ENCODE measurements around the gene ZBTB3. TPM values are rescaled to one million over a fixed set of nuclear protein-coding genes. Genes with fewer than 3 reads are reported as not detected.
"Not testable (repeated sequence)": the region's sequence is repeated elsewhere in the genome, so short reads cannot be mapped to it uniquely, and the experiment has no call there.

ZBTB3 gene
- total RNA-seq, 2 donors from 2014 or later, result 10.8 to 18.7 TPM

DNA sequence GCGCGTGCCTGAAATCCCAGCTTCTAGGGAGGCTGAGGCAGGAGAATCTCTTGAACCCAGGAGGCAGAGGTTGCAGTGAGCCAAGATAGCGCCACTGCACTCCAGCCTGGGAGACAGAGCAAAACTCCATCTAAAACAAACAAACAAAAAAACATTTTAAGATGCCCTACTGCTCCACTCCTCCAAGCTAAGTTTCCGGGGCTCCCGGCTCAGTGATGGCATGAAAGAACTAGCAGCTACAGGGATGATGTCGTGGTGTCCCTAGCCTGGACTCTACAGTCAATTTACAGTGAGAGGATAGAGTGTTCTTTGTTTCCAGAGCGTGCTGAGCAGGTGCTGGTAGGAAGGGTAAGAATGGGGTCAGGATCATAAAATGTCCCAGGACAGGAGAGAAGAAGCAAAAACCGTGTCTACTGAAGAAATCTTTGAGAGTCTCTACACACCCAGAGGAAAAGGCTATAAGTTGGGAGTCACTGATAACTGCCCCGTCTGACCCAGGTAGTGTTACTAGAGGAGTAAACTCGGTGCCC lies 1.2 kb upstream of the ZBTB3 start:
- H3K36me3 ChIP-seq, result no peaks in the 10 kb centered on the region
- no peak overlapping the region for H3K4me3 ChIP-seq
- DNase-seq, result no peak
- H3K9ac ChIP-seq (ENCODE audit: low read depth in 2 of 2, low read length in 2 of 2), result peak overlapping the region in 1 of 2 donors; percentile 40
- H3K27me3 ChIP-seq, result no peaks in the 10 kb centered on the region
- intact Hi-C loops (cut with DNase I), result no loop called here
- TF ChIP-seq, protein P1, sequence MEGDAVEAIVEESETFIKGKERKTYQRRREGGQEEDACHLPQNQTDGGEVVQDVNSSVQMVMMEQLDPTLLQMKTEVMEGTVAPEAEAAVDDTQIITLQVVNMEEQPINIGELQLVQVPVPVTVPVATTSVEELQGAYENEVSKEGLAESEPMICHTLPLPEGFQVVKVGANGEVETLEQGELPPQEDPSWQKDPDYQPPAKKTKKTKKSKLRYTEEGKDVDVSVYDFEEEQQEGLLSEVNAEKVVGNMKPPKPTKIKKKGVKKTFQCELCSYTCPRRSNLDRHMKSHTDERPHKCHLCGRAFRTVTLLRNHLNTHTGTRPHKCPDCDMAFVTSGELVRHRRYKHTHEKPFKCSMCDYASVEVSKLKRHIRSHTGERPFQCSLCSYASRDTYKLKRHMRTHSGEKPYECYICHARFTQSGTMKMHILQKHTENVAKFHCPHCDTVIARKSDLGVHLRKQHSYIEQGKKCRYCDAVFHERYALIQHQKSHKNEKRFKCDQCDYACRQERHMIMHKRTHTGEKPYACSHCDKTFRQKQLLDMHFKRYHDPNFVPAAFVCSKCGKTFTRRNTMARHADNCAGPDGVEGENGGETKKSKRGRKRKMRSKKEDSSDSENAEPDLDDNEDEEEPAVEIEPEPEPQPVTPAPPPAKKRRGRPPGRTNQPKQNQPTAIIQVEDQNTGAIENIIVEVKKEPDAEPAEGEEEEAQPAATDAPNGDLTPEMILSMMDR (IDR thresholded peaks at IDR 0.05), result no peak
- H3K9me3 ChIP-seq, result no peaks in the 10 kb centered on the region
- H3K4me1 ChIP-seq, result peaks cover 8% of the 10 kb centered on the region
- H3K27ac ChIP-seq, result no peak overlapping the region

DNA sequence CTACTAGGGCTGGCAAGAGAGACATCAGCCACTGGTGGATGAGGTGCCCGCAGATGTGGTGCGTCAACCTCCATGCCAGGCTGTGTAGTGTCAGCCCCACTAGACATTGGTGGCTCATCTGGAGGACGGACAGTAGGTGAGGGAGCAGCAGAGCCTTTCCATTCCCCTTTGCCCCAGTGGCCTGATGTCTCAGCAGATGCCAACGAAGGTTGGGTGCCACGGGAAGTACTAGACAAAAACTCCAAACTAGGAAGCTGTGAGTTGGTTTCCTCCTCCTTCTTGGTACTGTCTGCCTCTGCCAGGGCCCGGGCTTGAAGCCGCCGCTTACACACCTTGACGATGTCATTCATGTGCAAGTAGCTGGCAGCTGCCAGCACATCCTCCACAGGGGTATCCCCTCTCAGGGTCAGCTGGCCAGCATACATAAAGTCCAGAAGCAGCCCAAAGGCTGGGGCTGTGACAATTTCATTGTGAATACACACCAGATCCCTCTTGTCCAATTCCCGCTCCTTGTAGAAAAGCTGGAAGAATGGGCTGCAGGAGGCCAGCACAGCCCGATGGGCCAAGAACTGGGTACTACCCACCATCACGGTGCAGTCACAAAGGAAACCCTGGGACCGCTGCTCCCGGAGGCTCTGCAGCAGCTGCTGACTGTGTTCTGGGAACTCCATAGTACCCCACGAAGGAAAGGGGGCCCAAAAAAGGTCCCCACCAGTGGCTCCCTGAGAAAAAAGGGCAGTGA lies 795 bp downstream of the ZBTB3 start:
- Histone ChIP-seq H3K9me3 (no peaks in the 10 kb centered on the region), H3K36me3 (no peaks in the 10 kb centered on the region), H3K9ac (ENCODE audit: low read depth in 2 of 2, low read length in 2 of 2) (peak overlapping the region; percentile 61 to 86), H3K27me3 (no peaks in the 10 kb centered on the region), H3K27ac (peak overlapping the region; percentile 92), H3K4me1 (peaks cover 8% of the 10 kb centered on the region), H3K4me3 (peak overlapping the region; percentile 57)
- DNase-seq, result peak; percentile 25
- intact Hi-C loops (cut with DNase I), result no loop called here
- TF ChIP-seq, protein P1 (IDR thresholded peaks at IDR 0.05), result no peak

DNA sequence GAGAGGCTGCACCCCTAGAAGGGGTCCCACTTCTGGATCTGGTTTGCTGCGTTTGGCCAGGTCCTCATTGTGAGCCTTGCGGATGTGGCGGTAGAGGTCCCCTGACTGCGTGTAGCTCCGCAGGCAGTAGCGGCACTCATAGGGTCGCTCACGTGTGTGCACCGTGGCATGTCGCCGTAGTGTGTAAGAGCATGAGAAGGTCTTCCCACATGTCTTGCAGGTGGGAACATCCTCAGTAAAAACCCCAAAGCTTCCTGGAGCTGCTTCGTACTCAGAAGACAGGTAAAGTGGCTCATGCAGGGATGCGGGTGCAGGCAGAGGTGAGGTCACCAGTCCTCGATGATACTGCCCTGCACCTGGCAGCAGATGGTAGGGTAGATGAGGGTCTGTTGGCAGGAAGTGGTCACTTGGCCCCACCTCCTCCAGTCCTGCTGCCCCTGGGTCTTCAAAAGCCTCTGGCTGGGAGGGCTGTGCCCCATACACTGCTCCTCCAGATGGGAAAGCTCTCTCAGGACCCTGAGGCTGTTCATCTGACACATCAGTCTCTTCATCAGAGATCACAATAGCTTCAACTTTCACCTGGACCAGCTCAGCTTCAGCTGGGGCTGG lies 1.7 kb downstream of the ZBTB3 start:
- H3K27ac ChIP-seq, result no peak overlapping the region

DNA sequence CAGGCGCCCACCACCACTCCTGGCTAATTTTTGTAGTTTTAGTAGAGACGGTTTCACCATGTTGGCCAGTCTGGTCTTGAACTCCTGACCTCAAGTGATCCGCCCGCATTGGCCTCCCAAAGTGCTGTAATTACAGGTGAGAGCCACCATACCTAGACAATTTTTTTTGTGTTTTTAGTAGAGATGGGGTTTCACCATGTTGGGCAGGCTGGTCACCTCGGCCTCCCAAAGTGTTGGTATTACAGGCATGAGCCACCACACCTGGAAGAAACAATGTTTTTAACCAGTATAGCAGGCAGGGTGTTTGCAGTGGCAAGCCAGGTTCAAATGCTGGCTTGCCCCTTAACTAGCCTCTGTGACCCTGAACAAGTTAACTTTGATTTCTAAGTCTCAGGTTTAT lies 4.0 kb downstream of the ZBTB3 start:
- intact Hi-C loops (cut with DNase I); H3K9ac ChIP-seq (ENCODE audit: low read depth in 2 of 2, low read length in 2 of 2); H3K27ac ChIP-seq; H3K4me3 ChIP-seq; H3K9me3 ChIP-seq; DNase-seq; H3K4me1 ChIP-seq; H3K27me3 ChIP-seq; H3K36me3 ChIP-seq: not testable (repeated sequence)

More for the DNA sequence above, 1.7 kb downstream of the ZBTB3 start:
- Histone ChIP-seq H3K36me3 (no peaks in the 10 kb centered on the region), H3K4me1 (peaks cover 8% of the 10 kb centered on the region), H3K4me3 (no peak overlapping the region), H3K27me3 (no peaks in the 10 kb centered on the region), H3K9me3 (no peaks in the 10 kb centered on the region), H3K9ac (ENCODE audit: low read depth in 2 of 2, low read length in 2 of 2) (no peak overlapping the region)
- no peak for DNase-seq
- TF ChIP-seq, protein P1 (IDR thresholded peaks at IDR 0.05), result no peak
- intact Hi-C loops (cut with DNase I), result no loop called here

DNA sequence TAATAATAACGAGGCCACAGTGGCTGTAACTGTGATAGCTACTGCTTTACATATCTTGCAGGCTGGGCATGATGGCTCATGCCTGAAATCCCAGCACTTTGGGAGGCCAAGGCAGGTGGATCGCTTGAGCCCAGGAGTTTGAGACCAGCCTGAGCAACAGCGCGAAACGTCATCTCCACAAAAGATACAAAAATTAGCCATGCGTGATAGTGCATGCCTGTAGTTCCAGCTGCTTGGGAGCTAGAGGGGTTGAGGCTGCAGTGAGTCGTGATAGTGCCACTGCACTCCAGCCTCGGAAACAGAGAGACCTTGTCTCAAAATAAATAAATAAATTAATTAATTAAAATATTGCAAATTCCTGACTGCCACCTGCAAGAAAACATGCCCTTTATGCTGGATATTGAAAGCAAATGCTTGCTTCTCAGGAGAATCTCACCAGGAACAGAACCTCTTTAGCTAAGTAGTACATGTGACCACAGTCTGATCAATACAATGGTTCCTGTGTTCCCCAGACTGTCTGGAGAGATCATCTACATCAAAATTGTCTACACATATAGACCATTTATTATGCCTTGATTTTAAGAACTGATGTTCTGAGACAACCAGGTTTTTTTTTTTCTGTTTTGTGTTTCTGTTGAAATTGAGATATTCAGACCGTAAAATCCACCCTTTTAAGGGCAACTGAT lies 6.3 kb downstream of the ZBTB3 start:
- Histone ChIP-seq H3K36me3 (no peaks in the 10 kb centered on the region), H3K4me1 (no peaks in the 10 kb centered on the region), H3K27me3 (no peaks in the 10 kb centered on the region), H3K4me3 (no peak overlapping the region), H3K27ac (no peak overlapping the region), H3K9me3 (no peaks in the 10 kb centered on the region), H3K9ac (ENCODE audit: low read depth in 2 of 2, low read length in 2 of 2) (no peak overlapping the region)
- TF ChIP-seq, protein P1 (IDR thresholded peaks at IDR 0.05), result no peak
- intact Hi-C loops (cut with DNase I), result no loop called here
- no peak for DNase-seq
